ENCODE data around the gene NAV2. TPM values are rescaled to one million over a fixed set of nuclear protein-coding genes. Genes with fewer than 3 reads are reported as not detected.

NAV2 gene
- total and polyA plus RNA-seq, 2 experiments from 2014 or later: 26.0 to 45.0 TPM

DNA sequence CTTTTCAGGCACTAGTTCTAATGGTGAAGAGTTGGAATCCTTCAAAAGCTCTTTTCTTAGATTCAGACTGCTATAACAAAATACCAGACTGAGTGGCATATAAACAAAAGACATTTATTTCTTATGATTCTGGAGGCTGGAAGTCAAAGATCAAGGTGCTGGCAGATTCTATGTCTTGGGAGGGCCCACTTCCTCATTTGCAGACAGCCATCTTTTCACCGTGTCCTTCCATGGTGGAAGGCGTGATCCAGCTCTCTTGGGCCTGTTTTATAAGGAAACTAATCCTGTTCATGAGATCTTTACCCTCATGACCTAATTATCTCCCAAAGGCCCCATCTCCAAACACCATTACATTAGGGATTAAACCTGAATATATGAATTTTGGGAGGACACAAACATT lies 124.0 kb downstream of the NAV2 start:
- peaks cover 3% of the 10 kb centered on the region; the same call in 2 of the 3 replicates for H3K9me3 Mint-ChIP-seq
- peaks cover 57% of the 10 kb centered on the region for H3K36me3 Mint-ChIP-seq (ENCODE audit: low read depth)
- Histone ChIP-seq H3K4me1 (ENCODE audit: insufficient read depth) (peaks cover 9% of the 10 kb centered on the region), H2AFZ (no peak overlapping the region), H3K9me2 (ENCODE audit: insufficient read depth) (no peaks in the 10 kb centered on the region), H4K20me1 (replicated peaks; ENCODE audit: insufficient read depth) (peaks cover 4% of the 10 kb centered on the region; the same call in 1 of the 2 replicates), H3K79me2 (replicated peaks; ENCODE audit: insufficient read depth) (peaks cover 43% of the 10 kb centered on the region), H3K4me3 (no peak overlapping the region), H3K27me3 (ENCODE audit: insufficient read depth) (no peaks in the 10 kb centered on the region), H3K27ac (ENCODE audit: low read depth) (no peak overlapping the region), H3F3A (replicated peaks; ENCODE audit: low read depth) (no peaks in the 10 kb centered on the region), H3K36me3 (ENCODE audit: insufficient read depth) (peaks cover 22% of the 10 kb centered on the region), H3K4me2 (no peak overlapping the region)
- H3K27me3 Mint-ChIP-seq (ENCODE audit: insufficient read depth, low read depth, poor library complexity): peaks cover 9% of the 10 kb centered on the region
- DNase-seq (ENCODE audit: low spot score) (no peak), ATAC-seq (no peak)
- H3K27ac Mint-ChIP-seq: no peak overlapping the region
- no peak overlapping the region for H3K4me3 Mint-ChIP-seq
- no peak for TF ChIP-seq NANOG (IDR thresholded peaks at IDR 0.05; ENCODE audit: borderline replicate concordance)
- peaks cover 15% of the 10 kb centered on the region; the same call in 2 of the 3 replicates for H3K4me1 Mint-ChIP-seq

GRCh38 chr11:19838994-19839768 lies 126.5 kb downstream of the NAV2 start:
- peaks cover 11% of the 10 kb centered on the region for H3K36me3 ChIP-seq (ENCODE audit: insufficient read depth)
- no peak overlapping the region for H2AFZ ChIP-seq
- H3K4me3 ChIP-seq: no peak overlapping the region
- H3K27ac ChIP-seq (ENCODE audit: low read depth): no peak overlapping the region
- peaks cover 41% of the 10 kb centered on the region for H3K36me3 Mint-ChIP-seq (ENCODE audit: low read depth)
- peaks cover 25% of the 10 kb centered on the region for H3K79me2 ChIP-seq (replicated peaks; ENCODE audit: insufficient read depth)
- peaks cover 9% of the 10 kb centered on the region for H3K27me3 Mint-ChIP-seq (ENCODE audit: insufficient read depth, low read depth, poor library complexity)
- H3F3A ChIP-seq (replicated peaks; ENCODE audit: low read depth): no peaks in the 10 kb centered on the region
- no peaks in the 10 kb centered on the region for H3K9me3 Mint-ChIP-seq
- no peak overlapping the region for H3K27ac Mint-ChIP-seq
- peaks cover 6% of the 10 kb centered on the region; the same call in 1 of the 3 replicates for H3K4me1 Mint-ChIP-seq
- H3K4me1 ChIP-seq (ENCODE audit: insufficient read depth): peaks cover 3% of the 10 kb centered on the region; the same call in 1 of the 2 replicates
- no peak for ATAC-seq
- no peak for TF ChIP-seq CTCF (conservative IDR thresholded peaks at IDR 0.05; ENCODE audit: low read depth in 2 of 2)
- H3K27me3 ChIP-seq (ENCODE audit: insufficient read depth): no peaks in the 10 kb centered on the region
- peaks cover 7% of the 10 kb centered on the region; the same call in 1 of the 2 replicates for H4K20me1 ChIP-seq (replicated peaks; ENCODE audit: insufficient read depth)
- DNase-seq (ENCODE audit: low spot score): no peak
- no peaks in the 10 kb centered on the region for H3K9me2 ChIP-seq (ENCODE audit: insufficient read depth)
- H3K4me3 Mint-ChIP-seq: no peak overlapping the region
- H3K4me2 ChIP-seq: no peak overlapping the region

DNA sequence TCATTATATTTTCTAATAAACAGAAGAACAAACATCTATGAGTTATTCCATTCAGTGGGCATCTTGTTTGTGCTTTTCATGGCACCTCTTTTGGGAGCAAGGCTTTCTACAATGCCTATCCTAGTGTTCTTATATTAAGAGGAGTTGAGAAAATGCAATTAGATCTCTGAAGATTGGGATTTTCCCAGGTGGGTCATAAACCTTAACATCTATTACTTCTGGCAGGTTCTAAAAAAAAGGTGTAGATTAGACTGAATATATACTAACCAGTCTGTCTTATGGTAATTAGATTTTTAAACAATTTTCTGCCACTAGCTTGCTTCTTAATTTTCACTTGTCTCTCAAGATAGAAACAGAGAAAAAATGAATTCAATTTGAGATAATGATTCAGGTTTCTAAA lies 128.3 kb downstream of the NAV2 start:
- Histone ChIP-seq H3K4me1 (ENCODE audit: insufficient read depth) (peaks cover 3% of the 10 kb centered on the region; the same call in 1 of the 2 replicates), H3K79me2 (replicated peaks; ENCODE audit: insufficient read depth) (peaks cover 22% of the 10 kb centered on the region), H2AFZ (no peak overlapping the region), H3K9me2 (ENCODE audit: insufficient read depth) (no peaks in the 10 kb centered on the region), H3K4me3 (no peak overlapping the region), H4K20me1 (replicated peaks; ENCODE audit: insufficient read depth) (peaks cover 9% of the 10 kb centered on the region), H3K36me3 (ENCODE audit: insufficient read depth) (peaks cover 5% of the 10 kb centered on the region; the same call in 1 of the 2 replicates), H3K27ac (ENCODE audit: low read depth) (no peak overlapping the region), H3K27me3 (ENCODE audit: insufficient read depth) (no peaks in the 10 kb centered on the region), H3F3A (replicated peaks; ENCODE audit: low read depth) (no peaks in the 10 kb centered on the region), H3K4me2 (no peak overlapping the region)
- ATAC-seq (no peak), DNase-seq (ENCODE audit: low spot score) (no peak)
- H3K9me3 Mint-ChIP-seq: no peaks in the 10 kb centered on the region
- H3K27ac Mint-ChIP-seq: no peak overlapping the region
- no peak for TF ChIP-seq JUNB (IDR thresholded peaks at IDR 0.05; ENCODE audit: unreplicated experiment)
- no peak overlapping the region for H3K4me3 Mint-ChIP-seq
- H3K27me3 Mint-ChIP-seq (ENCODE audit: insufficient read depth, low read depth, poor library complexity): peaks cover 9% of the 10 kb centered on the region
- peaks cover 36% of the 10 kb centered on the region; the same call in 2 of the 3 replicates for H3K36me3 Mint-ChIP-seq (ENCODE audit: low read depth)
- H3K4me1 Mint-ChIP-seq: peaks cover 9% of the 10 kb centered on the region; the same call in 2 of the 3 replicates

Measured in GM23338 (cell line).